Esophagus squamous epithelium (tissue), 4 donors: ENCODE results near the gene CRADD.

ENCODE experiments used
- CTCF ChIP-seq, 6 experiments: fragments of 450-650 bp in 4 of 6; fragments of 200-600 bp in 2 of 6; sonication (generic) in 2 of 6; IDR thresholded peaks; one replicate each; pipeline ENCODE4 v1.5.1; 2016 to 2019; ENCODE audit warnings: antibody characterized with exemption in 6 of 6, mild to moderate bottlenecking in 4 of 6, moderate library complexity in 4 of 6
- POLR2A ChIP-seq, 4 donors: fragments of 450-650 bp; IDR thresholded peaks; one replicate each; pipeline ENCODE4 v1.6.1; 2017; ENCODE audit warnings: antibody characterized with exemption in 4 of 4, mild to moderate bottlenecking in 4 of 4, moderate library complexity in 3 of 4

GRCh38 chr12:93883436-93884154 lies 206.4 kb downstream of the CRADD start:
- no peak for TF ChIP-seq POLR2A (IDR thresholded peaks at IDR 0.05)
- no peak for TF ChIP-seq CTCF (IDR thresholded peaks at IDR 0.05)
